ENCODE measurements around the gene FBXL15.

FBXL15 gene

GRCh38 chr10:102465466-102465865 lies 44.8 kb downstream of the FBXL15 start:
- TF ChIP-seq, protein P1, sequence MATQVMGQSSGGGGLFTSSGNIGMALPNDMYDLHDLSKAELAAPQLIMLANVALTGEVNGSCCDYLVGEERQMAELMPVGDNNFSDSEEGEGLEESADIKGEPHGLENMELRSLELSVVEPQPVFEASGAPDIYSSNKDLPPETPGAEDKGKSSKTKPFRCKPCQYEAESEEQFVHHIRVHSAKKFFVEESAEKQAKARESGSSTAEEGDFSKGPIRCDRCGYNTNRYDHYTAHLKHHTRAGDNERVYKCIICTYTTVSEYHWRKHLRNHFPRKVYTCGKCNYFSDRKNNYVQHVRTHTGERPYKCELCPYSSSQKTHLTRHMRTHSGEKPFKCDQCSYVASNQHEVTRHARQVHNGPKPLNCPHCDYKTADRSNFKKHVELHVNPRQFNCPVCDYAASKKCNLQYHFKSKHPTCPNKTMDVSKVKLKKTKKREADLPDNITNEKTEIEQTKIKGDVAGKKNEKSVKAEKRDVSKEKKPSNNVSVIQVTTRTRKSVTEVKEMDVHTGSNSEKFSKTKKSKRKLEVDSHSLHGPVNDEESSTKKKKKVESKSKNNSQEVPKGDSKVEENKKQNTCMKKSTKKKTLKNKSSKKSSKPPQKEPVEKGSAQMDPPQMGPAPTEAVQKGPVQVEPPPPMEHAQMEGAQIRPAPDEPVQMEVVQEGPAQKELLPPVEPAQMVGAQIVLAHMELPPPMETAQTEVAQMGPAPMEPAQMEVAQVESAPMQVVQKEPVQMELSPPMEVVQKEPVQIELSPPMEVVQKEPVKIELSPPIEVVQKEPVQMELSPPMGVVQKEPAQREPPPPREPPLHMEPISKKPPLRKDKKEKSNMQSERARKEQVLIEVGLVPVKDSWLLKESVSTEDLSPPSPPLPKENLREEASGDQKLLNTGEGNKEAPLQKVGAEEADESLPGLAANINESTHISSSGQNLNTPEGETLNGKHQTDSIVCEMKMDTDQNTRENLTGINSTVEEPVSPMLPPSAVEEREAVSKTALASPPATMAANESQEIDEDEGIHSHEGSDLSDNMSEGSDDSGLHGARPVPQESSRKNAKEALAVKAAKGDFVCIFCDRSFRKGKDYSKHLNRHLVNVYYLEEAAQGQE (IDR thresholded peaks at IDR 0.05; ENCODE audit: insufficient read depth in 1 of 2, low read depth in 2 of 2, low read length in 2 of 2), result no peak
- no peak for TF ChIP-seq FOXP2 (optimal IDR thresholded peaks at IDR 0.05; ENCODE audit: borderline replicate concordance, extremely low read depth, extremely low read length, insufficient read depth)
- no peak for TF ChIP-seq POLR2AphosphoS5 (IDR thresholded peaks at IDR 0.05; ENCODE audit: low read depth, low read length)
- no peak for TF ChIP-seq TAF1 (IDR thresholded peaks at IDR 0.05; ENCODE audit: borderline replicate concordance, insufficient read depth, low read length)
- TF ChIP-seq SIN3A (IDR thresholded peaks at IDR 0.05; ENCODE audit: borderline replicate concordance, insufficient read depth, low read length), result no peak

GRCh38 chr10:102467318-102467717 lies 46.7 kb downstream of the FBXL15 start:
- no peak for TF ChIP-seq POLR2AphosphoS5 (IDR thresholded peaks at IDR 0.05; ENCODE audit: low read depth, low read length)
- TF ChIP-seq, protein P1 (IDR thresholded peaks at IDR 0.05; ENCODE audit: insufficient read depth in 1 of 2, low read depth in 2 of 2, low read length in 2 of 2), result no peak
- TF ChIP-seq SIN3A (IDR thresholded peaks at IDR 0.05; ENCODE audit: borderline replicate concordance, insufficient read depth, low read length), result no peak
- TF ChIP-seq TAF1 (IDR thresholded peaks at IDR 0.05; ENCODE audit: borderline replicate concordance, insufficient read depth, low read length), result no peak
- no peak for TF ChIP-seq FOXP2 (optimal IDR thresholded peaks at IDR 0.05; ENCODE audit: borderline replicate concordance, extremely low read depth, extremely low read length, insufficient read depth)

- TF ChIP-seq TAF1 (IDR thresholded peaks at IDR 0.05; ENCODE audit: borderline replicate concordance, insufficient read depth, low read length), result no peak
Observed at GRCh38 chr10:102467971-102468438, 47.4 kb downstream of the FBXL15 start.

- TF ChIP-seq FOXP2 (optimal IDR thresholded peaks at IDR 0.05; ENCODE audit: borderline replicate concordance, extremely low read depth, extremely low read length, insufficient read depth), result no peak
- TF ChIP-seq POLR2AphosphoS5 (IDR thresholded peaks at IDR 0.05; ENCODE audit: low read depth, low read length), result no peak
- no peak for TF ChIP-seq TAF1 (IDR thresholded peaks at IDR 0.05; ENCODE audit: borderline replicate concordance, insufficient read depth, low read length)
Observed at GRCh38 chr10:102468683-102469082, 48.0 kb downstream of the FBXL15 start.

GRCh38 chr10:102470579-102471546 lies 50.2 kb downstream of the FBXL15 start:
- no peak for TF ChIP-seq POLR2AphosphoS5 (IDR thresholded peaks at IDR 0.05; ENCODE audit: low read depth, low read length)

Data from PFSK-1 (cell line).